Measurements from ENCODE around the gene CANX. TPM values are rescaled to one million over a fixed set of nuclear protein-coding genes. Genes with fewer than 3 reads are reported as not detected.

CANX gene
- total and polyA plus RNA-seq, 2 of the 13 experiments (the other 11 are each of a cell fraction or from before 2014, with no cell fraction given): 477 to 680 TPM

GRCh38 chr5:179678223-179679013 lies 20.3 kb upstream of the CANX start (continued):
- TF ChIP-seq ZBTB21 (CRISPR knock-in tag; IDR thresholded peaks at IDR 0.05): peak; percentile 75
- TF ChIP-seq, protein P1, sequence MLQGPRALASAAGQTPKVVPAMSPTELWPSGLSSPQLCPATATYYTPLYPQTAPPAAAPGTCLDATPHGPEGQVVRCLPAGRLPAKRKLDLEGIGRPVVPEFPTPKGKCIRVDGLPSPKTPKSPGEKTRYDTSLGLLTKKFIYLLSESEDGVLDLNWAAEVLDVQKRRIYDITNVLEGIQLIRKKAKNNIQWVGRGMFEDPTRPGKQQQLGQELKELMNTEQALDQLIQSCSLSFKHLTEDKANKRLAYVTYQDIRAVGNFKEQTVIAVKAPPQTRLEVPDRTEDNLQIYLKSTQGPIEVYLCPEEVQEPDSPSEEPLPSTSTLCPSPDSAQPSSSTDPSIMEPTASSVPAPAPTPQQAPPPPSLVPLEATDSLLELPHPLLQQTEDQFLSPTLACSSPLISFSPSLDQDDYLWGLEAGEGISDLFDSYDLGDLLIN (CRISPR knock-in tag; IDR thresholded peaks at IDR 0.05; ENCODE audit: borderline replicate concordance): 0 out of 2 replicates have a peak, but pooled peaks have one; percentile 77
- TF ChIP-seq HCFC1 (IDR thresholded peaks at IDR 0.05; ENCODE audit: low read depth, low read length): 0 out of 2 replicates have a peak, but pooled peaks have one; percentile 28
- TF ChIP-seq GZF1 (CRISPR knock-in tag; IDR thresholded peaks at IDR 0.05): no peak
- TF ChIP-seq NKX3-1 (CRISPR knock-in tag; IDR thresholded peaks at IDR 0.05): peak; percentile 50; the same call in 1 of the 2 replicates
- TF ChIP-seq, protein P2, sequence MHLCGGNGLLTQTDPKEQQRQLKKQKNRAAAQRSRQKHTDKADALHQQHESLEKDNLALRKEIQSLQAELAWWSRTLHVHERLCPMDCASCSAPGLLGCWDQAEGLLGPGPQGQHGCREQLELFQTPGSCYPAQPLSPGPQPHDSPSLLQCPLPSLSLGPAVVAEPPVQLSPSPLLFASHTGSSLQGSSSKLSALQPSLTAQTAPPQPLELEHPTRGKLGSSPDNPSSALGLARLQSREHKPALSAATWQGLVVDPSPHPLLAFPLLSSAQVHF (CRISPR knock-in tag; IDR thresholded peaks at IDR 0.05): peak; percentile 89; the same call in 1 of the 2 replicates
- peak; percentile 88; the same call in 1 of the 2 replicates for TF ChIP-seq REL (CRISPR knock-in tag; conservative IDR thresholded peaks at IDR 0.05)
- no peak for TF ChIP-seq ZFP36L2 (CRISPR knock-in tag; IDR thresholded peaks at IDR 0.05)
- peak; percentile 1 for TF ChIP-seq PCBP2 (optimal IDR thresholded peaks at IDR 0.05; ENCODE audit: low read depth, low read length, poor library complexity, severe bottlenecking)
- TF ChIP-seq CEBPG (CRISPR knock-in tag; IDR thresholded peaks at IDR 0.05): peak; percentile 99
- TF ChIP-seq IRF1 (CRISPR knock-in tag; IDR thresholded peaks at IDR 0.05; ENCODE audit: low read depth): 0 out of 2 replicates have a peak, but pooled peaks have one; percentile 73
- peak; percentile 49; the same call in 1 of the 2 replicates for TF ChIP-seq ZNF335 (CRISPR knock-in tag; IDR thresholded peaks at IDR 0.05)
- TF ChIP-seq ISL2 (CRISPR knock-in tag; IDR thresholded peaks at IDR 0.05): peak; percentile 73
- TF ChIP-seq ELF4 (CRISPR knock-in tag; IDR thresholded peaks at IDR 0.05; ENCODE audit: borderline replicate concordance): no peak; the same call in 1 of the 2 replicates
- no peak for TF ChIP-seq ZEB1 (IDR thresholded peaks at IDR 0.05; ENCODE audit: insufficient replicate concordance, low read depth)
- TF ChIP-seq SOX5 (CRISPR knock-in tag; IDR thresholded peaks at IDR 0.05; ENCODE audit: borderline replicate concordance): peak; percentile 18; the same call in 1 of the 2 replicates
- TF ChIP-seq RFX3 (CRISPR knock-in tag; IDR thresholded peaks at IDR 0.05): no peak
- TF ChIP-seq ZNF691 (CRISPR knock-in tag; IDR thresholded peaks at IDR 0.05; ENCODE audit: borderline replicate concordance, low read depth): peak; percentile 93; the same call in 1 of the 2 replicates
- no peak for TF ChIP-seq SMC3 (IDR thresholded peaks at IDR 0.05; ENCODE audit: low read length)
- TF ChIP-seq, protein P3, sequence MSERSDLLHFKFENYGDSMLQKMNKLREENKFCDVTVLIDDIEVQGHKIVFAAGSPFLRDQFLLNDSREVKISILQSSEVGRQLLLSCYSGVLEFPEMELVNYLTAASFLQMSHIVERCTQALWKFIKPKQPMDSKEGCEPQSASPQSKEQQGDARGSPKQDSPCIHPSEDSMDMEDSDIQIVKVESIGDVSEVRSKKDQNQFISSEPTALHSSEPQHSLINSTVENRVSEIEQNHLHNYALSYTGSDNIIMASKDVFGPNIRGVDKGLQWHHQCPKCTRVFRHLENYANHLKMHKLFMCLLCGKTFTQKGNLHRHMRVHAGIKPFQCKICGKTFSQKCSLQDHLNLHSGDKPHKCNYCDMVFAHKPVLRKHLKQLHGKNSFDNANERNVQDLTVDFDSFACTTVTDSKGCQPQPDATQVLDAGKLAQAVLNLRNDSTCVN (CRISPR knock-in tag; IDR thresholded peaks at IDR 0.05; ENCODE audit: borderline replicate concordance): no peak; the same call in 1 of the 2 replicates
- no peak for TF ChIP-seq ZMAT3 (CRISPR knock-in tag; conservative IDR thresholded peaks at IDR 0.05)
- no peak for TF ChIP-seq MZF1 (CRISPR knock-in tag; IDR thresholded peaks at IDR 0.05; ENCODE audit: borderline replicate concordance)
- TF ChIP-seq, protein P4, sequence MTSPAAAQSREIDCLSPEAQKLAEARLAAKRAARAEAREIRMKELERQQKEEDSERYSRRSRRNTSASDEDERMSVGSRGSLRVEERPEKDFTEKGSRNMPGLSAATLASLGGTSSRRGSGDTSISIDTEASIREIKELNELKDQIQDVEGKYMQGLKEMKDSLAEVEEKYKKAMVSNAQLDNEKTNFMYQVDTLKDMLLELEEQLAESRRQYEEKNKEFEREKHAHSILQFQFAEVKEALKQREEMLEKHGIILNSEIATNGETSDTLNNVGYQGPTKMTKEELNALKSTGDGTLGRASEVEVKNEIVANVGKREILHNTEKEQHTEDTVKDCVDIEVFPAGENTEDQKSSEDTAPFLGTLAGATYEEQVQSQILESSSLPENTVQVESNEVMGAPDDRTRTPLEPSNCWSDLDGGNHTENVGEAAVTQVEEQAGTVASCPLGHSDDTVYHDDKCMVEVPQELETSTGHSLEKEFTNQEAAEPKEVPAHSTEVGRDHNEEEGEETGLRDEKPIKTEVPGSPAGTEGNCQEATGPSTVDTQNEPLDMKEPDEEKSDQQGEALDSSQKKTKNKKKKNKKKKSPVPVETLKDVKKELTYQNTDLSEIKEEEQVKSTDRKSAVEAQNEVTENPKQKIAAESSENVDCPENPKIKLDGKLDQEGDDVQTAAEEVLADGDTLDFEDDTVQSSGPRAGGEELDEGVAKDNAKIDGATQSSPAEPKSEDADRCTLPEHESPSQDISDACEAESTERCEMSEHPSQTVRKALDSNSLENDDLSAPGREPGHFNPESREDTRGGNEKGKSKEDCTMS (CRISPR knock-in tag; conservative IDR thresholded peaks at IDR 0.05): no peak

Data from HepG2 (cell line).